Liver (tissue), 9 donors: Measurements from ENCODE around the gene SORCS2. TPM values are rescaled to one million over a fixed set of nuclear protein-coding genes. Genes with fewer than 3 reads are reported as not detected.

Experiments
- DNase-seq: peaks from one replicate; pipeline ENCODE4 v3.0.0-alpha.2; 2017; ENCODE audit warnings: low spot score
- H3K27ac ChIP-seq, 2 donors: one replicate each; pipeline ENCODE4 v1.7.0; 2013; ENCODE audit warnings: inconsistent platforms in 2 of 2, low read length in 2 of 2, control low read depth in 1 of 2, low read depth in 1 of 2, mild to moderate bottlenecking in 1 of 2
- H3K27me3 ChIP-seq, 4 donors: one replicate each; pipeline versions ENCODE4 v1.6.1 to v1.7.0; 2013; ENCODE audit warnings: low read length in 3 of 4, inconsistent platforms in 1 of 4, mild to moderate bottlenecking in 1 of 4, moderate library complexity in 1 of 4; ENCODE audit not compliant: control insufficient read depth in 4 of 4, insufficient read depth in 4 of 4
- H3K36me3 ChIP-seq, 4 donors: one replicate each; pipeline versions ENCODE4 v1.6.1 to v1.7.0; 2013; ENCODE audit warnings: low read length in 3 of 4, mild to moderate bottlenecking in 3 of 4, low read depth in 1 of 4, moderate library complexity in 1 of 4; ENCODE audit not compliant: control insufficient read depth in 4 of 4, insufficient read depth in 3 of 4
- H3K4me1 ChIP-seq, 4 donors: one replicate each; pipeline versions ENCODE4 v1.6.1 to v1.7.0; 2013; ENCODE audit warnings: low read length in 3 of 4, mild to moderate bottlenecking in 3 of 4, moderate library complexity in 1 of 4; ENCODE audit not compliant: control insufficient read depth in 4 of 4, insufficient read depth in 4 of 4
- H3K4me3 ChIP-seq, 3 donors: one replicate each; pipeline versions ENCODE4 v1.6.1 to v1.7.0; 2013; ENCODE audit warnings: low read length in 3 of 3, control low read depth in 1 of 3, low read depth in 1 of 3, mild to moderate bottlenecking in 1 of 3
- H3K9ac ChIP-seq, 2 donors: one replicate each; pipeline ENCODE4 v1.7.0; 2013; ENCODE audit warnings: low read length in 2 of 2, mild to moderate bottlenecking in 2 of 2, moderate library complexity in 2 of 2, control low read depth in 1 of 2, low read depth in 1 of 2
- H3K9me3 ChIP-seq, 4 donors: one replicate each; pipeline versions ENCODE4 v1.6.1 to v1.7.0; 2013; ENCODE audit warnings: low read length in 3 of 4; ENCODE audit not compliant: control insufficient read depth in 4 of 4
- ATF3 ChIP-seq: IDR thresholded peaks from 2 replicates; pipeline ENCODE4 v1.6.1; 2016; ENCODE audit warnings: antibody characterized with exemption
- CTCF ChIP-seq: fragments of 150-350 bp; IDR thresholded peaks from 2 replicates; pipeline ENCODE4 v1.5.1; 2017; ENCODE audit warnings: improper control_type of control experiment, low read depth, low read length; ENCODE audit not compliant: missing input control
- EGR1 ChIP-seq, 2 donors: IDR thresholded peaks; 2 replicates each; pipeline ENCODE4 v1.6.1; 2016 to 2018; ENCODE audit warnings: antibody characterized with exemption in 2 of 2, low read depth in 2 of 2
- FOXA1 ChIP-seq: IDR thresholded peaks from 2 replicates; pipeline ENCODE4 v1.6.1; 2016; ENCODE audit warnings: antibody characterized with exemption
- FOXA2 ChIP-seq: IDR thresholded peaks from 2 replicates; pipeline ENCODE4 v1.6.1; 2016; ENCODE audit warnings: antibody characterized with exemption
- GABPA ChIP-seq, 2 donors: IDR thresholded peaks in 1 of 2; conservative IDR thresholded peaks in 1 of 2; 2 replicates each; pipeline ENCODE4 v1.6.1; 2016; ENCODE audit warnings: antibody characterized with exemption in 2 of 2, mild to moderate bottlenecking in 1 of 2, moderate library complexity in 1 of 2
- HNF4A ChIP-seq, 2 donors: conservative IDR thresholded peaks; 2 replicates each; pipeline ENCODE4 v1.6.1; 2016; ENCODE audit warnings: antibody characterized with exemption in 2 of 2, mild to moderate bottlenecking in 2 of 2
- HNF4G ChIP-seq: IDR thresholded peaks from 2 replicates; pipeline ENCODE4 v1.6.1; 2016; ENCODE audit warnings: antibody characterized with exemption
- JUND ChIP-seq, 2 donors: IDR thresholded peaks; 2 replicates each; pipeline ENCODE4 v1.6.1; 2016; ENCODE audit warnings: antibody characterized with exemption in 2 of 2
- MAX ChIP-seq: IDR thresholded peaks from 2 replicates; pipeline ENCODE4 v1.6.1; 2016; ENCODE audit warnings: antibody characterized with exemption
- RAD21 ChIP-seq, 2 donors: IDR thresholded peaks; 2 replicates each; pipeline ENCODE4 v1.6.1; 2016; ENCODE audit warnings: antibody characterized with exemption in 2 of 2, mild to moderate bottlenecking in 2 of 2
- RXRA ChIP-seq, 2 donors: IDR thresholded peaks; 2 replicates each; pipeline ENCODE4 v1.6.1; 2017 to 2018; ENCODE audit warnings: antibody characterized with exemption in 2 of 2, mild to moderate bottlenecking in 1 of 2
- SP1 ChIP-seq: IDR thresholded peaks from 2 replicates; pipeline ENCODE4 v1.6.1; 2018; ENCODE audit warnings: antibody characterized with exemption, mild to moderate bottlenecking
- TAF1 ChIP-seq: conservative IDR thresholded peaks from 2 replicates; pipeline ENCODE4 v1.6.1; 2016; ENCODE audit warnings: antibody characterized with exemption, mild to moderate bottlenecking
- YY1 ChIP-seq: IDR thresholded peaks from 2 replicates; pipeline ENCODE4 v1.6.1; 2016; ENCODE audit warnings: antibody characterized with exemption, mild to moderate bottlenecking
- WGBS: extraction: QIAGEN DNeasy Blood & Tissue Kit; methylation state at CpG from one replicate; pipeline ENCODE4 v1.1.7; 2013; 5-methylcytosine and 5-hydroxymethylcytosine counted together
- polyA plus RNA-seq, 2 donors: library from polyadenylated mRNA; stranded (reverse) in 1 of 2; unstranded in 1 of 2; fragments of 200-250 nt in 1 of 2; fragments of >200 nt in 1 of 2; fragmentation: Nextera tagmentation in 1 of 2; extraction: Ambion mirVana in 1 of 2; gene quantifications; one replicate each; pipeline versions ENCODE4 v1.2.1 to v1.2.3, GENCODE V29; 2013 to 2015
- total RNA-seq, 2 donors: library from RNA; depleted of rRNA; stranded (reverse); fragments of >200 nt; gene quantifications; one replicate each; pipeline ENCODE4 v1.2.3, GENCODE V29; 2014
- donor health status: healthy.
- donor health status: healthy.
- donor health status: healthy.
- donor health status: healthy.
- donor health status: healthy.

SORCS2 gene
- total and polyA plus RNA-seq, 4 donors: 0.10 to 1.4 (median 0.92) TPM

GRCh38 chr4:7310451-7310850 is 118.1 kb downstream of the SORCS2 start (continued):
- TF ChIP-seq HNF4G (no peak), RXRA (IDR thresholded peaks at IDR 0.05) (no peak)

- no peak overlapping the region for H3K27ac ChIP-seq
- no peaks in the 10 kb centered on the region for H3K36me3 ChIP-seq
- H3K4me1 ChIP-seq: no peaks in the 10 kb centered on the region
- no peak overlapping the region for H3K9ac ChIP-seq
- 89% methylated on average over 8 of the region's 8 CpGs for WGBS
- H3K9me3 ChIP-seq: no peaks in the 10 kb centered on the region
- H3K27me3 ChIP-seq: no peaks in the 10 kb centered on the region
- DNase-seq: no peak
- H3K4me3 ChIP-seq: no peak overlapping the region
- no peak for TF ChIP-seq HNF4G
- TF ChIP-seq FOXA2: no peak
- TF ChIP-seq EGR1 (IDR thresholded peaks at IDR 0.05; ENCODE audit: low read depth in 2 of 2): no peak
- no peak for TF ChIP-seq MAX
- no peak for TF ChIP-seq ATF3
Measured at GRCh38 chr4:7311205-7311604, 118.9 kb downstream of the SORCS2 start.

- Histone ChIP-seq H3K4me3 (no peak overlapping the region), H3K27me3 (no peaks in the 10 kb centered on the region), H3K9me3 (no peaks in the 10 kb centered on the region), H3K27ac (no peak overlapping the region), H3K4me1 (no peaks in the 10 kb centered on the region), H3K36me3 (no peaks in the 10 kb centered on the region), H3K9ac (no peak overlapping the region)
- WGBS: 88% methylated on average over 7 of the region's 7 CpGs
- DNase-seq: no peak
- TF ChIP-seq ATF3: no peak
- no peak for TF ChIP-seq HNF4G
- no peak for TF ChIP-seq FOXA1
- TF ChIP-seq SP1: no peak
- TF ChIP-seq EGR1 (IDR thresholded peaks at IDR 0.05; ENCODE audit: low read depth in 2 of 2): no peak
- no peak for TF ChIP-seq HNF4A (conservative IDR thresholded peaks at IDR 0.05)
- no peak for TF ChIP-seq GABPA (IDR thresholded peaks at IDR 0.05 in 1 of 2, conservative IDR thresholded peaks at IDR 0.05 in 1 of 2)
- no peak for TF ChIP-seq YY1
- no peak for TF ChIP-seq JUND (IDR thresholded peaks at IDR 0.05)
- TF ChIP-seq RAD21 (IDR thresholded peaks at IDR 0.05): no peak
- no peak for TF ChIP-seq RXRA (IDR thresholded peaks at IDR 0.05)
- no peak for TF ChIP-seq FOXA2
- no peak for TF ChIP-seq MAX
- TF ChIP-seq CTCF: no peak
- TF ChIP-seq TAF1: no peak
Measured at GRCh38 chr4:7312691-7313090, 120.4 kb downstream of the SORCS2 start.
